Stimulated activated CD4-positive, alpha-beta T cell treated with anti-CD3 and anti-CD28 coated beads, Interleukin-12 subunit alpha, Interleukin-12 subunit beta, amount 100 ng/mL, for 48 hours (primary cell): Measurements from ENCODE around the gene TXNDC5.
"Not testable (repeated sequence)": the region's sequence is repeated elsewhere in the genome, so short reads cannot be mapped to it uniquely, and the experiment has no call there.

Experiments
- DNase-seq, 3 donors: peaks; one replicate each; pipeline ENCODE4 v3.0.0-alpha.2; 2020; ENCODE audit warnings: low read depth in 2 of 3, low spot score in 1 of 3

The TXNDC5 gene

DNA sequence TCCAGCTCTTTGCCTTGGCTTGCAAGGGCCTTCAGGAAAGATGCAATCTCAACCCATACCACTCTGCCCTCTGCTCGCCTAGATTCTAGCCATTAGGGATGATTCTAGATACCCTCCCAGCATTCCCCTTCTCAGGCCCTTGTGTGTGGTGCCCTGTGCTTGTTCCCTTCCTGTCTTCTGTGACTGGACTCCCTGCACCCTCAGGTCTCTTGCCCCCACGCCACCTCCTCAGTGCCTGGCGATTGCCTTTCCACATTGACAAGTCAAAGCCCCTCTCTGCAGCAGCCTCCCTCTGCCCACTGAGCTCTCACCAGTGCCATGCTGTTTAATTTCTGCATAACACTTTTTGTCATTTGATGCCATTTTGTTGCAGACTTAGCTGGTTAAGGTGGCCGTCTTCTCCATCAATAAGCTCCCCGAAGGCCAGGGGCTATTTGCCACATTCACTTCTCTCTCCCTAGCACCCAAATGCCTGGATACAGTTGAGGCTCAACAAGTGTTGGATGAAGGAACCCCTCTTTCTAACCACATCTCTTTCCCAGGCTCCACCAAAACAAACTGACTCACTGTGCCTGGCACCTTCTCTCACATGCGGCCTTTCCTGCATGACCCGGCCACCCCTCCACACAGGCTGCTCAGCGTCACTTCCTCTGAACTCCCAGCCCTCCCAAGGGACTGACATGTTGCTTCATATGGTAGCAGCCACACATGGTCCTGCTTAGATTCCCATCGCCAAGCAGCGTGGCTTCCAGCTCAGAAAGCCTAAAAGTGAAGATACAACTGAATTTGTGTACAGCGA lies 4.6 kb upstream of the TXNDC5 start:
- no peak for DNase-seq

DNA sequence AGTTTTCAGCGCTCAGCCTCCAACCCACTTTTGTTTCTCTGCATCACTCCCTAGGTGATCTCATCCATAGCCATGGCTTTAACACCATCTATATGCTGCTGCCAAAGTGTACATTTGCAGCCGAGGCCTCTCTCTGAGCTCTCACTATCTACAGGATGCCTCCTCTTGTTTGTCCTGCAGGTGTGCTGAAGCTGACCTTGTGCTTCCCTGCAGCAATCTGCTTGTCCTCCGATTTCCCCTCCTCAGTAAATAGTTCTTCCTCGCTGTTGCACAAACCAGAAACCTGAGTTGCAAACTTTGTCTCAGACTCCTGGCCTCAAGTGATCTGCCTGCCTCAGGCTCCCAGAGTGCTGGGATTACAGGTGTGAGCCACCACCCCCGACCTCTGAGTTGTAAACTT lies 3.7 kb upstream of the TXNDC5 start:
- DNase-seq: no peak

DNA sequence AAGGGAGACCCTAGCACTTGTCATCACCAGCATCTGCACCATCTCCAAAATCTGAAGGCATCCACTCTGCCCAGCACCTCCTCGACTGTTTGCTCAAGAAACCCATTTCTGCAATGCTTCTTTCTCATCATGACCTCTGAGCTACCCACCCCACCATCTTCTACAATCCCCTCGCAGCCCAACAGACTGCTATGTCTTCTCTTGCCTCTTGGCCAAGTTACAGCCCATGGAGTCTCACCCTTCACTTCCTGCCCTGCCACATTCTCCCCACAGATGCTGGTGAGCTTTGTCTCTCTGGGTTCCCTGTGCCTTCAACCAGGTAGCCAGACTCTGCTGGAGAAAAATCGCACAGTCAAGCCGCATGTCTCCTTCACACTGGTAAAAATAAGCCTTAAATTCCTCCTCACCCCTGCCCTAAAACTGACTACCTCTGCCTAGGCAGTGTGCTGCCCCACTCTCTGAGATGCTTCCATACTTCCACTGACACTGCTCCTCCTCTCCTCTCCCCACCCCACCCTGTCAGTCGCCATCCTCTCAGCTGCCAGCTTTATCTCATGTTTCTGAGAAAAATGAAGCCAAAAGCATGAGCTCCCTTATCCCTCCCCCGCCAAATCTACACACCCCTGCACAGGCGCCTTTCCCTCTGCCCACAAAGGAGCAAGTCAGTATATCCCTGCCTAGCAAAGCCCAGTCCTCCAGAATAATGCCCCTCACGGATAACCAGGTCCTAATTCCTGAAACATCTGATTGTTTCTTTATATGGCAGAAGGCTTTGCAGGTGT lies 2.3 kb upstream of the TXNDC5 start:
- DNase-seq: no peak

DNA sequence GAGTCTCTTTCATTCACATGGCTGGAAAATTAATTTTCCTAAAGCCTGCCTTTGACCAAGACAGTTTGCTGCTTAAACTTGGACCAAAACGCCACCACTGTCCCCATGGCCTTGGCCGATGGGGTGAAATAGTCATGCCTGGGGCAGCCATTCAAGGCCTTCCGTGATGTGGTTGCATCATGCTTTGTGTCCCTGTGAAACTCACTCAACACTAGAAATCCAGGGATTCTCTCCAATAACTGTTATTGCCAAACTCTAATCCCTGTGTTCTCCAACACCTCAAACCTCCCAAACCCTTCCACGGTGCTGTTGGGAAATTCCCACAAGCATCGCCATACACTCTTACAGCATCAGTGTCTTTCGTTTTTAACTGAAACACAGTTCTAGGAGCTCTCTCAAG lies 1.4 kb upstream of the TXNDC5 start:
- no peak for DNase-seq

DNA sequence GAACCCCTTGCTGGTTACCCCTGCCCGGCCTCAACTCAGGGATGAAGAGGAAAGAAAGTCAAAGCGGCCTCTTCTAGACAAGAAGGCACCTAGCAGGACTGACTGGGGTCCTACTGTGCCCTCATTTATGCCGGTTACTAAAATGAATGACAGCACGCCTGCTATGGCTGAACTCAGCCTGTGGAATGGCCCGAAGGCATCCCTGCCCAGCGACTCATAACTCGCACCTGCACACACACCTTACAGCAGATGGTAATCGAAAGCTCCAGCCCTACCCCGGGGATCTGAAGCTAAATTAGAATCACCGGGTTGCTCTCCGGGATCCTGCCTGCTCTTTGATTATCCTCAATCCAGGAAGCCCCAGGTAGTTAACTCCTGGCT lies 747 bp upstream of the TXNDC5 start:
- no peak for DNase-seq

DNA sequence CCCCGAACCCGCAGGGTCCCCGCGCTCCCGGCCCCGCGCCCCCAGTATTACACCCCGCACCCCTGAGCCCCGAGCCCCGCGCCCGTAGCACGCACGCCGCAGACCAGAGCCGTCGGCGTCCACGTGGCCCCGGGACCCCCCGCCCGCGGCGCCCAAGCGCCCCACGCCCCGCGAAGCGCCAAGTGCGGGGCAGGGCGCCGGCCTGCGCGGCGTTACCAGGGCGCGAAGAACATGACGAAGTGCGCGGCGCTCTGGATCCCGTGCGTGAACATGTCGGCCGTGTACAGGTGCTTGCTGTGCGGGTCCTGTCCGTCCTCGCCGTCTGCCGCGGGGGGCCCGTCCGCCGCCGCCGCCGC lies 312 bp downstream of the TXNDC5 start:
- no peak for DNase-seq

DNA sequence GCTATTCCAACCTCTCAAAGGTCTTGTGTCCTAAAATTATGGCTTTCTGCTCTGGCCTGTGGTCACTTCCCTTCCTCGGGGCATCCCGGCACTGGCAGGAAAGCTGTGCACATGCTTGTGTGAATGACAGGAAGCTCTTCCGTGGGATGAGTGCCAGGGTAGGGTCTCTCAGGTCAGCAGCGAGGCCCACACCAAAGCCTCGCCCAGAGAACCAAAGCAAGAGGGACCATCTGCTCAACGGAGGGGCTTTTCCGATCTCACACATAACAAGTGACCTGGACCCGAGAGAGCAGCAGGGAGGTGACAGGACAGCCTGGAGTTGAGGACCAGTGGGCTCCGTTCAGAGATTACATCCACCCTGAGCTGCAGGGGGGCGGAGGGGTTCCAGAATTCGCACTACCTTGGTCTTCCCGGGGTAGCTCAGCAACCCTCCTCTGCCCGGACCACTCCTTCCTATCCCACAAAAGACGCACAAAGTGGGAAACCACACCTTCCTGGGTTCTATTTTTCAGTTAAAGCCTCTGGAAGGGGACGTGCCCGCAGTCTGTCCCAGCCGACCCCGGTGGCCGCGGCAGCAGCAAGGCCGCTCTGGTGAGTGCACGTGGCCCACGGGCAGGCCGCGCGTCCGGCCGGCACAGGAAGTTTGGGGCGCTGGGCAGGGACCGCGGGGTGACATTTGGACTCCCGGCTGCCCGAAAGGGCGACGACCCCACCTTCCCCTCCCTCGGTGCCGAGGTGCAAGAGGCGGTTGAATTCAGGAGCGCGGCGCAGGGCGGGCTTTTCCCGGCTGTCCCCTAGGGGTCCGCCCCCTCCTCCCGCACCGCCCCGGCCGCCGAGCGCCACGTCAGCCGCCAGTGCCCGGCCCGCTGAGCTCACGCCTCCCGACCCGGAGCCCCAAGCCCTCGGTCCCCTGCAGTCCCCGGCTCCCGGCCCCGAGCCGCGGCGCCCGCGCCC lies 988 bp downstream of the TXNDC5 start:
- peak in 2 of 3 donors; percentile 16 to 47 for DNase-seq

DNA sequence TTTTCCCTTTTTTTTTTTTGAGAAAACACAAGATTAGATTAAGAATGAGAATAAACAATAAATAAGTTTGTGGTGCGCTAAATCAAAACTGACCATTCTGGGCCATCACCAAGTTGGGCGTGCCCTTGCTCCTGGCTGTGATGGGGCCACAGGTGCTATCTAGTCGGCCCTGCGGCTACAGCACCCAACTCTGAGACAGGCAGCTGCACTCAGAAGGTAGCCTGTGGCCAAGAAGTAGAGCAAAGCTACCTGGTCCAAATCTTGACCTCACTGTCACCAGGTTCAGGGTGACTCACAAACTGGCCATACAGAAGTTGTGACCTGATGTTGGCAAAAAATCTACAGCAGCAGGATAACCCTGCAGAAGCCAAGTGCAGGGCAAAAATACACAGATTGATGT lies 3.4 kb downstream of the TXNDC5 start:
- no peak for DNase-seq

DNA sequence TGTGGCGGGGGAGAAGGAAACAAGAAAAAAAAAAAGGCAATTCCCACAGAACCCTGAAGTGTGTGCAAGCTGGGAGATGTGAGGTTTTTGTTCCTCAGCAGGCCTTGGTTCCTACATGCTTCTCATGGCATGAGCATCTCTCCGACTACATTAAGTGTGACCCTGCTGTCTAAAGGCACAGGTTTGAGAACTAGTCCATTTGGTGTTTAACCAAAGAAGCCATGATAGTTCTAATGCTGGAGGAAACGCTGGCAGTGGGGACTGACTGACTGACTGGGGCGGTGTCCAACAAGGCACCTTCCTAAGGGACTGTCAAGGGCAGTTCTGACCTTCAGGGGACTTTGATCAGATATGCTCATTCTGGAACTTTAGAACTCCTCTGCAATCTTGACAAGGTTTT lies 3.8 kb downstream of the TXNDC5 start:
- no peak for DNase-seq

DNA sequence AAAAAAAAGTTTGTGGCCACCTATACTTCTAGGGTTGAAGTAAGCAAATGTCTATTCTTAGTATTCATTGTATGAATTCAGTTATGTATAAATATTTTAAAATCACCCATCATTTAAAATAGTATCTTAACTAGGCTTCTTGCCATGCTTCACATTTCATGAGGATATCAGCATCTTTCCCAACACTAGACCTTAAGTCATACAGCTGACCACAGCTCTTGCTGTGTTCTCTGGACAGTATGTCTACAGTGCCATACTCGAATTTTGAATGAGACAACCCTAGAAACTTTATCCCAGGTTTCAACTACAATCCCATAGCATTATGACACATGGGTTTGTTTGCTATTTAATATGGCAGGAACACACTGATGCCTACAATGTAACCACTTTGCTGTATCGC lies 5.2 kb downstream of the TXNDC5 start:
- DNase-seq: no peak

DNA sequence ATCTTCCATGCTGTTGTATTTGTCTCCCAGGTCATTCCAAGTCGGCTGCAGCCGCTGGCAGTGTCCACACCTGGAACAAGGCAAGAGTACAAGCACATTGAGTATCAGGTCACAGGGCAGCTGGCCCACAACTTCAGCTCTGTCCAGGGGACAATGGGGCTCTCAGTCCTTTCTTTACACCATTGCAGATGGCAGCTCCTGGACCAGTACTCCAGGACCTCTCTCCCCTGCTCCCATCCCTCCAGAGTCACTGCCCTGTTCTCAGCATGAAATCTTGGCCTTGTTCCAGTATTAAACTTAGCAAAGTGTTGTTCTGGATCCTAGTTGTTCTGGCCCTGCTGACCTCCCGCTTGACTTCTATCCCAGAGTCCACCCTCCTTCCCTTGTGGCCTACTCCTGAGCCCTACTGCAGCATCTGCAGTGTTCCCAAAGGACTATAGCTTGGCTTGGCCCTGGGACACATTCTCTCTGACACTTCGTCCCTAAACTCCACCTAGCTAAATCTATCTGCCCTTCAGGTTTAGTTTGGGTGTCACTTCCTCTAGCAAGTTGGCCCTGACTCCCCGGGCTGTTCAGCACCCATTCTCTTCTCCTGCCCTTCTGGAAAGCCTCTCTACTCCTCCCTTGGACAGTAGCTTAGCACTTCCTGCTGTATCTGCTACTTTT lies 5.8 kb downstream of the TXNDC5 start:
- DNase-seq: no peak

DNA sequence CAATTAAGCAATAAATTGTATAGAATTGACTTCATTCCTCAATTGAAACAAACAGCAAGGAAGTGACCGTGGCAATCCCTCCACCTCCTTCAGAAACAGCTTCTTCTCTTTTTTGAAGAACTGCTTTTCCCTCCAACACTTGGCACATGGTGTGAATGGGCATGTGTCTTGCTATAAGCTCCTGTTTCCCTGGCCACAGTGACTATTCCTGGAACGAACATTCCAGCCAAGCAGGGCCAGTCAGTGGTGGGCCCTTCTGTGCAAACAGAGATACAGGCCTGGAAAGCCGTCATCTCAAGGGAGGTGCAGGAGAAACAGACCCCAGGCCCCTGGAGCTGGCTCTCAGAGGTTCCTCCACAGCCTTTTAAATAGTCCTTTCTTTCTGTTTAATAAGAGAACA lies 6.9 kb downstream of the TXNDC5 start:
- DNase-seq: no peak

DNA sequence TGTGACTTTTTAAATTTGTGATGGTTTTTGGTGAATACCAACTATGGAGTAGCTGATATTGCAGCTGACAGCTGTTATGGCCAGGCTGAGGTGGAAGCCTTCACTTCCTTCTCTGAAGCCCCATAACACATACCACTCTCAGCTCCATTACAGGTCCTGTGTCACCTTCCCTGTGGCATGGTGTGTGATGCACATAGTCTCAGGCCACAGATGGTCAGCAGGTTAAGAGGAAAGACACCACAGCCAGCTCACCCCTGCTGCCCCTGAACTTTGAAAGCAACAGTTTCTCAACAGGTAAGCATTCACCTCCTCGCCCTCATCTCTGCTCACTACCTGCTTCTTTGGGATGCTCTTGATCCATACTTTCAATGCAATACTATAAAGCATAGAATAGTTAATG lies 7.7 kb downstream of the TXNDC5 start:
- no peak for DNase-seq

DNA sequence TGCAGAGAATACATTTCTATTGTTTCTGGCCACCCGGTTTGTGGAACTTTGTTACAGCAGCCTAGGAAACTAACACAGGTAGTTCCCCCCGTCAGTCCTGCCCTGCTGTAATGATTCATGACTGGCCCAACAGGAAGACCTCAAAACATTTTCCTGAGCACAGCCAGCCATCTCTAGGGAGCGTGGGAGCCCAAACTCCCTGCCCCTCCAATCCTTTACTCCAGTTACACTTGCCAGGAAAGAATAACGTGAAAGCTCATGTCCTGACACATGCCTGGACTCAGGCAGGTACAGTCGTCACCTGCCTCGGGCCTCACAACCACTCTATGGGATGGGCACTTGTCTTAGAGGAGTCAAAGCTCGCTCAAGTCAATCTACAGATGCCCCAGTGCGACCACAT lies 8.4 kb downstream of the TXNDC5 start:
- no peak for DNase-seq

DNA sequence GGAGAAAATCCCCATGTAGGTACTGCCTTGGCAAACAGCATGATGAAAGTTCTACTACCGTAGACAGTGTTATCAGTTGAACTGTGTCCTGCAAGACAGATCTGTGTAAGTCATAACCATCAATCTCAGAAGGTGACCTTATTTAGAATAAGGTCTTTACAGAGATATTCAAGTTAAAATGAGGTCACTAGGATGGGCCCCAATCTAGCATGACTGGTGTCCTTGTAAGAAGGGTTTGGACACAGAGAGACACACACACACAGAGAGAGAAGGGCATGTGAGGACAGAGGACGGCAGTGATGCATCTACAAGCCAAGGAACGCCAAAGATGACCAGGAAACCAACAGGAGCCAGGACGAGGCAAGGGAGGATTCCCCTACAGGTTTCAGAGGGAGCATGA lies 8.8 kb downstream of the TXNDC5 start:
- DNase-seq: no peak

DNA sequence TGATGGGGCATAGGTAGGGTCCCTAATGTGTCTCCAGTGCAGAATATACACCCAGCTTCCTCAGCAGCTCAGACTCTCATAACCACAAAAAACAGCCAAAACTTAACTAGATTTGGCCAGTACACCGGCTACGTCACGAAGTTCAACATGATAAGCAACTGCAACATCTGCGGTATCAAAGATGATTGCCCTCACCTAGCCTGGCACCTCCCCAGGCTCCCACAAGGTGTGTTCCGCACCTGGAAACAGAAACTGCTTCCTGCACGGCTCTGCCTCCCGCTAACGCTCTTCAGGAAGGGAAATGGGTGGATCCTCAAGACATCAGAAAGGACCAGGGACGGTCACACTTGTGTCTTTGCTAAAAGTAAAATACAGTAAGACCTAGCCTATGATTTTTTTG lies 9.5 kb downstream of the TXNDC5 start:
- DNase-seq: no peak

DNA sequence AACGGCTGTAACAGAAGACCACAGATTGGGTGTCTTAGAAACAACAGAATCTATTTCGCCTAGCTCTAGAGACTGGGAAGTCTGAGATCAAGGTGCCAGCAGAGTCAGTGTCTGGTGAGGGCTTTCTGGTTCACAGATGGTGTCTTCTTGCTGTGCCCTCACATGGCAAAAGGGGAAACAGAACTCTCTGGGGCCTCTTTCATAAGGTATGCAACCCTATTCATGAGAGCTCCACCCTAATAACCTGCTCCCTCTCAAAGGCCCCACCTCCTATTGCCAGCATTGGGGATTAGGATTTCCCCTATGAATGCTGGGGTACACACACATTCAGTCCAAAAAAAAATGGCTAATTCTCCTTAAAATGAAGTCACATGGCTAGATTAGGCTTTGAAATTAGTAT lies 10.0 kb downstream of the TXNDC5 start:
- DNase-seq: no peak

DNA sequence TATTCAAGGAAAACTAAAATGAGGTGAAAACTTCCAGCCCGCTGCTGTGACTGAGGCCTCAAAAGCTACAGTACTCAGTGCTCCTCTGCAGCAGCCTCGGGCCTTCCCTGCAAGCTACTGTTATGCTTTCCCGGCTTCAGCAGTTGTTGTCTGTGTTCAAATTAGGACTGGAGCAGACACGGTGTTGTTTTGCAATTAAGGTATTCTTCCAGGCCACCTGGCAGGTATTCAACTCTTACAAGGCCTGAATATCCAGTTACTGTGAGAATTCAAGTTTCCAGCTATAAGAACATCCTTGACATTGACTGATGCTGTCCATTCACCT lies 10.7 kb downstream of the TXNDC5 start:
- no peak for DNase-seq

DNA sequence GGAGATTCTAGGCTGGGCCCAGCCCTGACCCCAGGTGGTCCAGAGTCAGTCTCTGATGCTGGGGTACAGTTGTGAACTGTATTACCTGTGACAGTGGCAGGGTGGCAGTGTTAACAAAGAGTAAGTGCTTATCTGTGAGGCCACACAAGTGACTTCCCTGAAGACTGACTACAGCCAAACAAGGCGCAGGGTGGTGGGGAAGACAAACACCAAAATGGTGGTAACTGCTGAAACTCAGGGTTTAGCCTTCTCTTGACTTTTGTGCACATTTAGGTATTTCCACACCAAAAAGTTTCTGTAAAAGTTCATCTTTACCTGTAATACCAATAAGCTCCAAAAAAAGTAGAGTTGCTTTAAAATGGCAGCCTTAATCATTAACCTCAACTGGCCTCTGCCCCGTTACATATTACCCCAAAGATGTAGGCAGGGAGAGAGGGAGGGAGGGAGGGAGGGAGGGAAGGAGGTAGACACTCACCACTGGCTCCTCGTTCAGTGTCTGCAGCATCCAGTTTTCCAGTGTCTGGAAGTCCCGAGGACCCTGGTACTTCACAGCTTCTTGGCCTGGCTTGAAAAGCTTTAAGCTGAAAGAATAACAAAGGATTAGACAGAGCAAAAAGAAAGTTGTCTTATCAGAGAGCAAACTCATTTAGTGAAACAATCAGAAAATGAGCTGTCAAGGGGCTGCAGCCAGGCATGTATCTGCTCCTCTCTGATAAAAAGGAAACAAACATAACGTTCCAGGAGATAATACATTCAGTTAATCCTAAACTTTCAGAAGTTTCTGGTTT lies 11.3 kb downstream of the TXNDC5 start:
- no peak for DNase-seq

DNA sequence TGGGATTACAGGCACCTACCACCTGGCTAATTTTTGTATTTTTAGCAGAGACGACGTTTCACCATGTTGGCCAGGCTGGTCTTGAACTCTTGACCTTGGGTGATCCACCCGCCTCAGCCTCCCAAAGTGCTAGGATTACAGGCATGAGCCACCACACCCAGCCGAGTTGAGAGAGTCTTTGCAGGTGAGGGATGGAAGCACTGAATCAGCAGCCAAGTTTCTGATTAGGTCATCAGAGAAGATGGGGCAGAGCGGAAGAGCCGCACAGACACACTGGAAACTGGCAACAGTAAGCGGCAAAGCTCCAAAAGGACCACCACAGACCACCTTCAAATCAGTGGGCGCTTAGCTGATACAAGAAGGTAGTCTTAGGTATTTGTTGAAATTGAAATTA lies 12.4 kb downstream of the TXNDC5 start:
- DNase-seq: not testable (repeated sequence)
